Measurements from ENCODE around the gene PREX1.
A peak's percentile ranks its signal among the peaks of the same experiment; 100 is the strongest.

Gene PREX1

GRCh38 chr20:48631114-48632016 is 196.4 kb downstream of the PREX1 start:
- H3K4ac ChIP-seq (ENCODE audit: low read length) = no peak overlapping the region
- H2AFZ ChIP-seq (ENCODE audit: low read length) = no peak overlapping the region
- H2BK12ac ChIP-seq (ENCODE audit: low read length) = no peak overlapping the region
- no peak overlapping the region for H3K23ac ChIP-seq (ENCODE audit: low read depth, low read length, poor library complexity)
- no peak overlapping the region for H3K18ac ChIP-seq (ENCODE audit: low read length)
- no peak overlapping the region for H3K9ac ChIP-seq (ENCODE audit: low read depth, low read length, poor library complexity)
- no peaks in the 10 kb centered on the region for H3K4me1 ChIP-seq (ENCODE audit: control insufficient read depth in 2 of 2, insufficient read depth in 1 of 2, low read depth in 1 of 2, low read length in 2 of 2)
- no peak overlapping the region for H4K91ac ChIP-seq (ENCODE audit: low read depth, low read length, poor library complexity)
- peaks cover 1 to 100% of the 10 kb centered on the region in 2 donors for H3K36me3 ChIP-seq (replicated peaks in 1 of 2; ENCODE audit: control insufficient read depth in 2 of 2, insufficient read depth in 2 of 2, low read length in 2 of 2)
- no peak overlapping the region for H2BK15ac ChIP-seq (ENCODE audit: low read length)
- no CpG with 5 or more reads among the region's 16 CpGs for WGBS, 2 donors (ENCODE audit: extremely low coverage in 2 of 2, insufficient read length in 2 of 2, insufficient replicate concordance in 1 of 2)
- no peaks in the 10 kb centered on the region for H3K27me3 ChIP-seq (ENCODE audit: control insufficient read depth in 3 of 3, insufficient read depth in 3 of 3, low read depth in 1 of 3, low read length in 3 of 3)
- no peak for DNase-seq (ENCODE audit: low spot score)
- H3K14ac ChIP-seq (ENCODE audit: low read length) = no peak overlapping the region
- H3K4me2 ChIP-seq (ENCODE audit: insufficient read depth, low read length, poor library complexity, severe bottlenecking) = no peak overlapping the region
- H3K27ac ChIP-seq (replicated peaks; ENCODE audit: low read length) = no peak overlapping the region
- no peak overlapping the region for H2AK5ac ChIP-seq (ENCODE audit: low read depth, low read length)
- no peaks in the 10 kb centered on the region for H3K9me3 ChIP-seq (replicated peaks in 1 of 2; ENCODE audit: control insufficient read depth in 2 of 2, insufficient read depth in 1 of 2, low read depth in 1 of 2, low read length in 2 of 2)
- no peaks in the 10 kb centered on the region for H3K79me1 ChIP-seq (ENCODE audit: low read depth, low read length)
- no peak overlapping the region for H3K4me3 ChIP-seq (ENCODE audit: low read length in 2 of 2)
- H4K8ac ChIP-seq (ENCODE audit: low read depth, low read length) = no peak overlapping the region
- no peak overlapping the region for H2BK120ac ChIP-seq (ENCODE audit: low read depth, low read length)
- no peak overlapping the region for H2BK5ac ChIP-seq (ENCODE audit: low read length)

- no CpG with 5 or more reads among the region's 18 CpGs for WGBS, 2 donors (ENCODE audit: extremely low coverage in 2 of 2, insufficient read length in 2 of 2, insufficient replicate concordance in 1 of 2)
- Histone ChIP-seq H3K4me1 (ENCODE audit: control insufficient read depth in 2 of 2, insufficient read depth in 1 of 2, low read depth in 1 of 2, low read length in 2 of 2) (no peaks in the 10 kb centered on the region), H3K14ac (ENCODE audit: low read length) (no peak overlapping the region), H3K4ac (ENCODE audit: low read length) (no peak overlapping the region), H2AK5ac (ENCODE audit: low read depth, low read length) (peak overlapping the region; percentile 33), H3K79me1 (ENCODE audit: low read depth, low read length) (no peaks in the 10 kb centered on the region), H2BK120ac (ENCODE audit: low read depth, low read length) (no peak overlapping the region), H2BK15ac (ENCODE audit: low read length) (no peak overlapping the region), H3K18ac (ENCODE audit: low read length) (peak overlapping the region; percentile 44), H3K27ac (replicated peaks; ENCODE audit: low read length) (no peak overlapping the region), H2BK5ac (ENCODE audit: low read length) (no peak overlapping the region), H3K23ac (ENCODE audit: low read depth, low read length, poor library complexity) (no peak overlapping the region), H4K8ac (ENCODE audit: low read depth, low read length) (no peak overlapping the region), H3K9ac (ENCODE audit: low read depth, low read length, poor library complexity) (no peak overlapping the region), H4K91ac (ENCODE audit: low read depth, low read length, poor library complexity) (no peak overlapping the region), H3K27me3 (ENCODE audit: control insufficient read depth in 3 of 3, insufficient read depth in 3 of 3, low read depth in 1 of 3, low read length in 3 of 3) (no peaks in the 10 kb centered on the region), H3K4me2 (ENCODE audit: insufficient read depth, low read length, poor library complexity, severe bottlenecking) (no peak overlapping the region), H3K4me3 (ENCODE audit: low read length in 2 of 2) (no peak overlapping the region), H3K9me3 (replicated peaks in 1 of 2; ENCODE audit: control insufficient read depth in 2 of 2, insufficient read depth in 1 of 2, low read depth in 1 of 2, low read length in 2 of 2) (no peaks in the 10 kb centered on the region), H2AFZ (ENCODE audit: low read length) (no peak overlapping the region), H3K36me3 (replicated peaks in 1 of 2; ENCODE audit: control insufficient read depth in 2 of 2, insufficient read depth in 2 of 2, low read length in 2 of 2) (peaks cover 3 to 100% of the 10 kb centered on the region in 2 donors), H2BK12ac (ENCODE audit: low read length) (no peak overlapping the region)
- no peak for DNase-seq (ENCODE audit: low spot score)
These were observed 197.3 kb downstream of the PREX1 start for GRCh38 chr20:48630342-48631075.

GRCh38 chr20:48629960-48630315 is 197.9 kb downstream of the PREX1 start:
- no peak for DNase-seq (ENCODE audit: low spot score)
- Histone ChIP-seq H3K18ac (ENCODE audit: low read length) (no peak overlapping the region), H3K4me1 (ENCODE audit: control insufficient read depth in 2 of 2, insufficient read depth in 1 of 2, low read depth in 1 of 2, low read length in 2 of 2) (no peaks in the 10 kb centered on the region), H3K36me3 (replicated peaks in 1 of 2; ENCODE audit: control insufficient read depth in 2 of 2, insufficient read depth in 2 of 2, low read length in 2 of 2) (peaks cover 3 to 100% of the 10 kb centered on the region in 2 donors), H4K91ac (ENCODE audit: low read depth, low read length, poor library complexity) (no peak overlapping the region), H3K79me1 (ENCODE audit: low read depth, low read length) (no peaks in the 10 kb centered on the region), H3K23ac (ENCODE audit: low read depth, low read length, poor library complexity) (no peak overlapping the region), H2BK120ac (ENCODE audit: low read depth, low read length) (no peak overlapping the region), H4K8ac (ENCODE audit: low read depth, low read length) (no peak overlapping the region), H3K27me3 (ENCODE audit: control insufficient read depth in 3 of 3, insufficient read depth in 3 of 3, low read depth in 1 of 3, low read length in 3 of 3) (no peaks in the 10 kb centered on the region), H2AFZ (ENCODE audit: low read length) (no peak overlapping the region), H2BK15ac (ENCODE audit: low read length) (no peak overlapping the region), H3K14ac (ENCODE audit: low read length) (no peak overlapping the region), H3K9me3 (replicated peaks in 1 of 2; ENCODE audit: control insufficient read depth in 2 of 2, insufficient read depth in 1 of 2, low read depth in 1 of 2, low read length in 2 of 2) (no peaks in the 10 kb centered on the region), H3K27ac (replicated peaks; ENCODE audit: low read length) (no peak overlapping the region), H3K4me3 (ENCODE audit: low read length in 2 of 2) (no peak overlapping the region), H3K4me2 (ENCODE audit: insufficient read depth, low read length, poor library complexity, severe bottlenecking) (no peak overlapping the region), H3K9ac (ENCODE audit: low read depth, low read length, poor library complexity) (no peak overlapping the region), H3K4ac (ENCODE audit: low read length) (no peak overlapping the region), H2BK5ac (ENCODE audit: low read length) (no peak overlapping the region), H2BK12ac (ENCODE audit: low read length) (no peak overlapping the region), H2AK5ac (ENCODE audit: low read depth, low read length) (no peak overlapping the region)
- WGBS, 2 donors (ENCODE audit: extremely low coverage in 2 of 2, insufficient read length in 2 of 2, insufficient replicate concordance in 1 of 2) = no CpG with 5 or more reads among the region's 9 CpGs
